Measurements from ENCODE around the gene NCBP2.

The NCBP2 gene

DNA sequence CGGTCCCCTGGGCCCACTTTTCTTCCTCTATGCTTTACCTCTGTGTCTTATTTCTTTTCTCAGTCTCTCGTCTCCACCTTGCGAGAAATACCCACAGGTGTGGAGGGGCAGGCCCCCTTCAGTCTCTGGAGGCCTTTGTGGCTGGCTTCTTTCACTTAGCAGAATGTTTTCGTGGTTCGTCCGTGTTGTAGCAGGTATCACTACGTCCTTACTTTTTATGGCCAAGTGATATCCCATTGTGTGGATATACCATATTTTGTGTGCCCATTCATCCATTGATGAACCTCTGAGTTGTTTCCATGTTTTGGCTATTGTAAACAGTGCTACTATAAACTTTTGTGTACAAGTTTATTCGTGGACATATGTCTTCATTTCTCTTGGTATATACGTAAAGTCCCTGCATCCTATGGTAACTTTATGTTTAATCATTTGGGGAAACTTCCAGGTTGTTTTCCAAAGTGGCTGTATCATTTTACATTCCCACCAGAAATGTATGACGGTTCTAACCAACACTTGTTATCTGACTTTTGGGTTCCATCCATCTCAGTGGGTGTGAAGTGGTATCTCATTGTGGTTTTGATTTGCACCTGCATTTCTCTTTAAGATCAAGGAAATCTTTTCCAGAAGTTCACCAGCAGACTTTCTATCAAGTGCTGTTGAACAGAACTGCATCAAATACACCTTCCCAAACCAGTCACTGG, 20.8 kb upstream of the NCBP2 start:
- Histone ChIP-seq H3K27me3 (replicated peaks; ENCODE audit: control insufficient read depth, insufficient read depth, low read length) (no peaks in the 10 kb centered on the region), H3K4me3 (replicated peaks; ENCODE audit: low read depth, low read length) (no peak overlapping the region), H3K36me3 (ENCODE audit: control insufficient read depth, insufficient read depth, low read length) (0 out of 2 replicates have a peak, but pooled peaks cover 1% of the 10 kb centered on the region)
- TF ChIP-seq, protein P1, sequence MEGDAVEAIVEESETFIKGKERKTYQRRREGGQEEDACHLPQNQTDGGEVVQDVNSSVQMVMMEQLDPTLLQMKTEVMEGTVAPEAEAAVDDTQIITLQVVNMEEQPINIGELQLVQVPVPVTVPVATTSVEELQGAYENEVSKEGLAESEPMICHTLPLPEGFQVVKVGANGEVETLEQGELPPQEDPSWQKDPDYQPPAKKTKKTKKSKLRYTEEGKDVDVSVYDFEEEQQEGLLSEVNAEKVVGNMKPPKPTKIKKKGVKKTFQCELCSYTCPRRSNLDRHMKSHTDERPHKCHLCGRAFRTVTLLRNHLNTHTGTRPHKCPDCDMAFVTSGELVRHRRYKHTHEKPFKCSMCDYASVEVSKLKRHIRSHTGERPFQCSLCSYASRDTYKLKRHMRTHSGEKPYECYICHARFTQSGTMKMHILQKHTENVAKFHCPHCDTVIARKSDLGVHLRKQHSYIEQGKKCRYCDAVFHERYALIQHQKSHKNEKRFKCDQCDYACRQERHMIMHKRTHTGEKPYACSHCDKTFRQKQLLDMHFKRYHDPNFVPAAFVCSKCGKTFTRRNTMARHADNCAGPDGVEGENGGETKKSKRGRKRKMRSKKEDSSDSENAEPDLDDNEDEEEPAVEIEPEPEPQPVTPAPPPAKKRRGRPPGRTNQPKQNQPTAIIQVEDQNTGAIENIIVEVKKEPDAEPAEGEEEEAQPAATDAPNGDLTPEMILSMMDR (IDR thresholded peaks at IDR 0.05; ENCODE audit: insufficient read depth, low read length, poor library complexity, severe bottlenecking), result no peak
- DNase-seq (ENCODE audit: extremely low read depth, insufficient read length), result no peak

DNA sequence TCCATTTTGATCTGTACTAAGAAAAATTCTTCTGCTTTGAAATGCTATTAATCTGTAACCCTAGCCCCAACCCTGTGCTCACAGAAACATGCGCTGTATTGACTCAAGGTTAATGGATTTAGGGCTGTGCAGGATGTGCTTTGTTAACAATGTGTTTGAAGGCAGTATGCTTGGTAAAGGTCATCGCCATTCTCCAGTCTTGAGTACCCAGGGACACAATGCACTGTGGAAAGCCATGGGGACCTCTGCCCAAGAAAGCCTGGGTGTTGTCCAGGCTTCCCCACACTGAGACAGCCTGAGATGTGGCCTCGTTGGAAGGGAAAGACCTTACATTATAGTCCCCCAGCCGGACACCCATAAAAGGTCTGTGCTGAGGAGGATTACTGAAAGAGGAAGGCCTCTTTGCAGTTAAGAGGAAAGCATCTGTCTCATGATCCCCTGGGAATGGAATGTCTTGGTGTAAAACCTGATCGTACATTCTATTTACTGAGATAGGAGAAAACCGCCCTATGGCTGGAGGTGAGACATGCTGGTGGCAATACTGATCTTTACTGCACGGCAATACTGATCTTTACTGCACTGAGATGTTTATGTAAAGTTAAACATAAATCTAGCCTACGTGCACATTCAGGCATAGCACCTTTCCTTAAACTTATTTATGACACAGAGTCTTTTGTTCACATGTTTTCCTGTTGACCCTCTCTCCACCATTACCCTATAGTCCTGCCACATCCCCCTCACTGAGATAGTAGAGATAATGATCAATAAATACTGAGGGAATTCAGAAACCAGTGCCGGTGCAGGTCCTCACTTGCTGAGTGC, 20.0 kb upstream of the NCBP2 start:
- Histone ChIP-seq H3K36me3 (ENCODE audit: control insufficient read depth, insufficient read depth, low read length) (0 out of 2 replicates have a peak, but pooled peaks cover 1% of the 10 kb centered on the region), H3K4me3 (replicated peaks; ENCODE audit: low read depth, low read length) (no peak overlapping the region), H3K27me3 (replicated peaks; ENCODE audit: control insufficient read depth, insufficient read depth, low read length) (no peaks in the 10 kb centered on the region)
- DNase-seq (ENCODE audit: extremely low read depth, insufficient read length), result no peak
- TF ChIP-seq, protein P1 (IDR thresholded peaks at IDR 0.05; ENCODE audit: insufficient read depth, low read length, poor library complexity, severe bottlenecking), result no peak

DNA sequence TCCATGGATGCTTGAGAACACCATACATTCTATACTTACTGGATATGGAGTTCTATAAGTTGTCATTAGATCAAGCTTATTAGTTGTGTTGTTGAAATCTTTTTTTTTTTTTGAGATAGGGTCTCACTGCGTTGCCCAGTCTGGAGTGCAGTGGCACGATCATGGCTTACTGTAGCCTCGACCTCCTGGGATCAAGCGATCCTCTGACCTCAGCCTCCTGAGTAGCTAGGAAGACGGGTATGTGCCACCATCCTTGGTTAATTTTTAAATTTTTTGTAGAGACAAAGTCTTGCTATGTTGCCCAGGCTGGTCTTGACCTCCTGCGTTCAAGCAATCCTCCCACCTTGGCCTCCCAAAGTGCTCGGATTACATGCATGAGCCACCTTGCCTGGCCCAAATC, 12.5 kb upstream of the NCBP2 start:
- no peak for DNase-seq (ENCODE audit: extremely low read depth, insufficient read length)
- no peaks in the 10 kb centered on the region; the same call in 1 of the 2 replicates for H3K36me3 ChIP-seq (ENCODE audit: control insufficient read depth, insufficient read depth, low read length)
- no peaks in the 10 kb centered on the region for H3K27me3 ChIP-seq (replicated peaks; ENCODE audit: control insufficient read depth, insufficient read depth, low read length)
- no peak overlapping the region for H3K4me3 ChIP-seq (replicated peaks; ENCODE audit: low read depth, low read length)
- TF ChIP-seq, protein P1 (IDR thresholded peaks at IDR 0.05; ENCODE audit: insufficient read depth, low read length, poor library complexity, severe bottlenecking), result no peak

DNA sequence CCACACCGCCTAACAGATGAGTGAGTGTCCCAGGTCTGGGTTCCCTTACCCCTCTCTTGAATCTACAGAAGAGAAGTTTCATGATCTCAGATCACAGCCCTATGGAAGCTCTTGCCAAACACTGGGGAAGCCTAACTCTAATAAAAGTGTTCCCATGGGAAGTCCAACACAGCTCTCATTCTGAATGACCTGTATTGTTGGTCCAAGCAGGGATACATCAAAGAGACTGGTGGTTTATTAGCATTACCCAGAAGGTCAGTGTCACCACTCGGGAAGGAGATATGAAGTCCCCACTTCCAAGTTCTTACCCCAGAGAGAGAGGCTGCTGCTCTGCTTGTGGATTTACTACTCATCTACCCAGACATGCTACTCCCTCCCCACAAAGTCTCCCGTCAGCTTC, 9.0 kb upstream of the NCBP2 start:
- no peak for DNase-seq (ENCODE audit: extremely low read depth, insufficient read length)
- H3K27me3 ChIP-seq (replicated peaks; ENCODE audit: control insufficient read depth, insufficient read depth, low read length), result no peaks in the 10 kb centered on the region
- TF ChIP-seq, protein P1 (IDR thresholded peaks at IDR 0.05; ENCODE audit: insufficient read depth, low read length, poor library complexity, severe bottlenecking), result no peak
- H3K4me3 ChIP-seq (replicated peaks; ENCODE audit: low read depth, low read length), result no peak overlapping the region
- H3K36me3 ChIP-seq (ENCODE audit: control insufficient read depth, insufficient read depth, low read length), result peaks cover 2% of the 10 kb centered on the region

DNA sequence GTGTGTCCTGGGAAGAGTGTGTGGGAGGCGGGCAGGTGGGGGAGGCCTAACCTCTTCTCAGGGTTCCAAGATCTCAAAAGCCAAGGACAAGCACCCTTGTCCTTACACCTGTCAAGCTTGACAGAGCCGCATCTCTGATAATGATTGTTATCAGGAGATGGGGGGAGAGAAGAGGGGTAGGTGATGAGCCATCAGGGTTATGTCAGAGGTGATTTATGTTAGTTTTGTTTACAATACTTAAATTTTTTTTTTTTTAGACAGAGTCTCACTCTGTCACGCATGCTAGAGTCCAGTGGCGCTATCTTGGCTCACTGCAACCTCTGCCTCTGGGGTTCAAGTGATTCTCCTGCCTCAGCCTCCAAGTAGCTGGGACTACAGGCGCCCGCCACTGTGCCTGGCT, 7.4 kb upstream of the NCBP2 start:
- no peak for DNase-seq (ENCODE audit: extremely low read depth, insufficient read length)
- peaks cover 2% of the 10 kb centered on the region for H3K36me3 ChIP-seq (ENCODE audit: control insufficient read depth, insufficient read depth, low read length)
- no peak overlapping the region for H3K4me3 ChIP-seq (replicated peaks; ENCODE audit: low read depth, low read length)
- TF ChIP-seq, protein P1 (IDR thresholded peaks at IDR 0.05; ENCODE audit: insufficient read depth, low read length, poor library complexity, severe bottlenecking), result no peak
- H3K27me3 ChIP-seq (replicated peaks; ENCODE audit: control insufficient read depth, insufficient read depth, low read length), result no peaks in the 10 kb centered on the region
